CD4-positive, alpha-beta memory T cell (primary cell): Measurements from ENCODE around the gene RPL28. TPM values are rescaled to one million over a fixed set of nuclear protein-coding genes. Genes with fewer than 3 reads are reported as not detected.
A peak's percentile ranks its signal among the peaks of the same experiment; 100 is the strongest.

Experiments
- CTCF ChIA-PET: fragments of 350-600 bp; sonication (Branson Sonifier 250); formaldehyde crosslinking; loops from one replicate; lab custom pipeline; 2021; ENCODE audit warnings: inconsistent platforms; ENCODE audit not compliant: partially characterized antibody; lab: Charles Lee
- POLR2A ChIA-PET: fragments of 350-600 bp; sonication (Branson Sonifier 250); formaldehyde crosslinking; loops from one replicate; lab custom pipeline; 2021; ENCODE audit not compliant: partially characterized antibody; lab: Charles Lee
- DNase-seq, 5 donors: peaks; one replicate each; pipeline versions ENCODE4 v3.0.0 to v3.0.0-alpha.2; 2020 to 2022; ENCODE audit warnings: mixed read lengths in 1 of 5
- H3K27ac ChIP-seq: one replicate; pipeline ENCODE4 v1.7.0; 2013; ENCODE audit warnings: low read depth, low read length
- H3K27me3 ChIP-seq: 2 replicates; pipeline ENCODE4 v1.7.0; 2013; ENCODE audit warnings: mild to moderate bottlenecking, low read length, moderate library complexity; ENCODE audit not compliant: insufficient read depth
- H3K36me3 ChIP-seq: 2 replicates; pipeline ENCODE4 v1.7.0; 2013; ENCODE audit warnings: mild to moderate bottlenecking, low read length, moderate library complexity; ENCODE audit not compliant: insufficient read depth
- H3K4me1 ChIP-seq: 2 replicates; pipeline ENCODE4 v1.7.0; 2013; ENCODE audit warnings: mild to moderate bottlenecking, low read length, moderate library complexity; ENCODE audit not compliant: insufficient read depth
- H3K4me3 ChIP-seq, 2 donors: one replicate each; pipeline ENCODE4 v1.7.0; 2013; ENCODE audit warnings: low read length in 2 of 2, mild to moderate bottlenecking in 1 of 2
- H3K9me3 ChIP-seq, 2 donors: one replicate each; pipeline ENCODE4 v1.7.0; 2013; ENCODE audit warnings: low read length in 2 of 2, control low read depth in 1 of 2; ENCODE audit not compliant: control insufficient read depth in 1 of 2
- H3K27ac Mint-ChIP-seq, 7 donors: one replicate each; pipeline ENCODE4 v1.8.0; 2020 to 2021; ENCODE audit warnings: mixed read lengths in 7 of 7, mild to moderate bottlenecking in 6 of 7, inconsistent platforms in 3 of 7, moderate library complexity in 3 of 7
- H3K27me3 Mint-ChIP-seq, 2 donors: one replicate each; pipeline ENCODE4 v1.8.0; 2020 to 2021; ENCODE audit warnings: mixed read lengths in 2 of 2
- H3K36me3 Mint-ChIP-seq, 2 donors: one replicate each; pipeline ENCODE4 v1.8.0; 2020 to 2021; ENCODE audit warnings: mixed read lengths in 2 of 2, inconsistent platforms in 1 of 2, mild to moderate bottlenecking in 1 of 2
- H3K4me1 Mint-ChIP-seq, 4 donors: one replicate each; pipeline ENCODE4 v1.8.0; 2020 to 2021; ENCODE audit warnings: mixed read lengths in 4 of 4, mild to moderate bottlenecking in 1 of 4
- H3K4me3 Mint-ChIP-seq, 8 donors: one replicate each; pipeline ENCODE4 v1.8.0; 2020 to 2021; ENCODE audit warnings: mixed read lengths in 8 of 8, mild to moderate bottlenecking in 7 of 8, moderate library complexity in 6 of 8, inconsistent platforms in 3 of 8
- H3K9me3 Mint-ChIP-seq, 8 donors: one replicate each; pipeline ENCODE4 v1.8.0; 2020 to 2021; ENCODE audit warnings: mixed read lengths in 8 of 8, mild to moderate bottlenecking in 5 of 8, inconsistent platforms in 3 of 8, moderate library complexity in 1 of 8
- intact Hi-C: fragments of 100-400 bp; cut with micrococcal nuclease; formaldehyde crosslinking; loops from one replicate; pipeline ENCODE4 v1.15.1; 2023
- polyA plus RNA-seq, 2 donors: library from polyadenylated mRNA; unstranded; fragments of 300-500 nt; fragmentation: Illumina TruSeq; gene quantifications; one replicate each; pipeline ENCODE4 v1.2.3, GENCODE V29; 2021
- total RNA-seq, 2 experiments: library from RNA; stranded (reverse); gene quantifications; one replicate each; pipeline ENCODE4 v1.2.3, GENCODE V29; 2021

Gene RPL28
- total and polyA plus RNA-seq, 4 experiments from 2014 or later = 257 to 3,159 (median 1,960) TPM

- peaks cover 0 to 9% (median 0%) of the 10 kb centered on the region in 8 donors for H3K9me3 Mint-ChIP-seq
- intact Hi-C loops = loop anchor here (10.0 kb wide), 1 partner anchor 235 kb away; the partner anchor contains the start of gene ZNF784
- ChIA-PET POLR2A (interaction anchor here (1.0 to 12.9 kb wide), 7 partner anchors 10 to 116 kb away, joined by 3 to 247 read pairs (median 4); partner anchors contain the start of genes ISOC2, KMT5C and UBE2S), CTCF (no interaction called here)
- peak overlapping the region in 4 of 8 donors; percentile 34 to 73 (median 39) for H3K4me3 Mint-ChIP-seq
- H3K27me3 Mint-ChIP-seq = no peaks in the 10 kb centered on the region
- Histone ChIP-seq H3K27ac (peak overlapping the region; percentile 38), H3K4me3 (no peak overlapping the region), H3K36me3 (peaks cover 44% of the 10 kb centered on the region), H3K9me3 (no peaks in the 10 kb centered on the region), H3K4me1 (peaks cover 50% of the 10 kb centered on the region), H3K27me3 (no peaks in the 10 kb centered on the region)
- peak overlapping the region; percentile 39 to 98 (median 48) for H3K27ac Mint-ChIP-seq
- H3K36me3 Mint-ChIP-seq = peaks cover 21 to 67% of the 10 kb centered on the region in 2 donors
- peak in 1 of 5 donors; percentile 9 for DNase-seq
- peaks cover 27 to 67% (median 49%) of the 10 kb centered on the region in 4 donors for H3K4me1 Mint-ChIP-seq
These were observed 3.9 kb downstream of the RPL28 start for GRCh38 chr19:55389386-55390317.

- ChIA-PET CTCF (no interaction called here), POLR2A (interaction anchor here (0.9 to 12.9 kb wide), 4 partner anchors 9 to 136 kb away, joined by 3 to 247 read pairs (median 60); partner anchors contain the start of genes KMT5C and UBE2S)
- H3K36me3 ChIP-seq = peaks cover 44% of the 10 kb centered on the region
- no peaks in the 10 kb centered on the region for H3K27me3 Mint-ChIP-seq
- H3K4me1 ChIP-seq = peaks cover 45% of the 10 kb centered on the region
- H3K4me1 Mint-ChIP-seq = peaks cover 27 to 62% (median 43%) of the 10 kb centered on the region in 4 donors
- peaks cover 21 to 63% of the 10 kb centered on the region in 2 donors for H3K36me3 Mint-ChIP-seq
- peak overlapping the region in 2 of 8 donors; percentile 54 to 73 for H3K4me3 Mint-ChIP-seq
- H3K9me3 ChIP-seq = no peaks in the 10 kb centered on the region
- peak overlapping the region in 4 of 7 donors; percentile 5 to 76 (median 70) for H3K27ac Mint-ChIP-seq
- H3K4me3 ChIP-seq = no peak overlapping the region
- H3K27ac ChIP-seq = no peak overlapping the region
- intact Hi-C loops = no loop called here
- H3K9me3 Mint-ChIP-seq = peaks cover 0 to 9% (median 0%) of the 10 kb centered on the region in 8 donors
- H3K27me3 ChIP-seq = no peaks in the 10 kb centered on the region
- DNase-seq = peak in 1 of 5 donors; percentile 27
These were observed 4.7 kb downstream of the RPL28 start for GRCh38 chr19:55390461-55390880.

GRCh38 chr19:55391191-55391670 lies 5.5 kb downstream of the RPL28 start:
- DNase-seq = no peak
- Histone ChIP-seq H3K27ac (no peak overlapping the region), H3K4me3 (no peak overlapping the region), H3K4me1 (peaks cover 45% of the 10 kb centered on the region), H3K27me3 (no peaks in the 10 kb centered on the region), H3K9me3 (no peaks in the 10 kb centered on the region), H3K36me3 (peaks cover 44% of the 10 kb centered on the region)
- no peak overlapping the region for H3K4me3 Mint-ChIP-seq
- POLR2A ChIA-PET = interaction anchor here (0.9 to 12.9 kb wide), 3 partner anchors 9 to 137 kb away, joined by 3 to 247 read pairs (median 25); partner anchors contain the start of gene UBE2S
- H3K9me3 Mint-ChIP-seq = peaks cover 0 to 2% (median 0%) of the 10 kb centered on the region in 8 donors
- CTCF ChIA-PET = no interaction called here
- H3K27me3 Mint-ChIP-seq = no peaks in the 10 kb centered on the region
- H3K4me1 Mint-ChIP-seq = peaks cover 26 to 58% (median 39%) of the 10 kb centered on the region in 4 donors
- intact Hi-C loops = no loop called here
- H3K27ac Mint-ChIP-seq = peak overlapping the region in 2 of 7 donors; percentile 47 to 70
- peaks cover 17 to 55% of the 10 kb centered on the region in 2 donors for H3K36me3 Mint-ChIP-seq

GRCh38 chr19:55391702-55392615 lies 6.2 kb downstream of the RPL28 start:
- Histone ChIP-seq H3K4me1 (peaks cover 39% of the 10 kb centered on the region), H3K27me3 (no peaks in the 10 kb centered on the region), H3K4me3 (no peak overlapping the region), H3K36me3 (peaks cover 42% of the 10 kb centered on the region), H3K9me3 (no peaks in the 10 kb centered on the region), H3K27ac (no peak overlapping the region)
- DNase-seq = no peak
- H3K4me1 Mint-ChIP-seq = peaks cover 23 to 50% (median 33%) of the 10 kb centered on the region in 4 donors
- ChIA-PET POLR2A (interaction anchor here (2.9 to 12.9 kb wide), 3 partner anchors 8 to 14 kb away, joined by 15 to 247 read pairs (median 25); partner anchors contain the start of genes TMEM238 and UBE2S), CTCF (no interaction called here)
- H3K9me3 Mint-ChIP-seq = no peaks in the 10 kb centered on the region
- H3K36me3 Mint-ChIP-seq = peaks cover 11 to 48% of the 10 kb centered on the region in 2 donors
- peak overlapping the region in 2 of 7 donors; percentile 47 to 68 for H3K27ac Mint-ChIP-seq
- no peak overlapping the region for H3K4me3 Mint-ChIP-seq
- H3K27me3 Mint-ChIP-seq = no peaks in the 10 kb centered on the region
- intact Hi-C loops = no loop called here

GRCh38 chr19:55392820-55393761 lies 7.4 kb downstream of the RPL28 start:
- no peaks in the 10 kb centered on the region for H3K27me3 ChIP-seq
- no peaks in the 10 kb centered on the region for H3K9me3 Mint-ChIP-seq
- POLR2A ChIA-PET = interaction anchor here (2.9 to 12.9 kb wide), 2 partner anchors 9 to 13 kb away, joined by 15 to 247 read pairs; partner anchors contain the start of genes TMEM238 and UBE2S
- H3K4me1 Mint-ChIP-seq = peaks cover 18 to 42% (median 26%) of the 10 kb centered on the region in 4 donors
- H3K4me3 ChIP-seq = no peak overlapping the region
- peaks cover 30% of the 10 kb centered on the region for H3K36me3 ChIP-seq
- peak overlapping the region in 1 of 7 donors; percentile 57 for H3K27ac Mint-ChIP-seq
- DNase-seq = no peak
- H3K27me3 Mint-ChIP-seq = no peaks in the 10 kb centered on the region
- no peaks in the 10 kb centered on the region for H3K9me3 ChIP-seq
- no peak overlapping the region for H3K27ac ChIP-seq
- peaks cover 28% of the 10 kb centered on the region for H3K4me1 ChIP-seq
- H3K4me3 Mint-ChIP-seq = peak overlapping the region in 1 of 8 donors; percentile 21
- H3K36me3 Mint-ChIP-seq = peaks cover 6 to 38% of the 10 kb centered on the region in 2 donors
- CTCF ChIA-PET = no interaction called here
- intact Hi-C loops = no loop called here
